HepG2 (cell line): ENCODE data around the gene FBXO41. TPM values are rescaled to one million over a fixed set of nuclear protein-coding genes. Genes with fewer than 3 reads are reported as not detected.

Experiments used
- CENPBD1 ChIP-seq: sonication (generic); formaldehyde crosslinking; IDR thresholded peaks from 2 replicates; pipeline ENCODE4 v1.8.0; 2022; ENCODE audit warnings: missing genetic modification reagents, low read depth, mild to moderate bottlenecking, borderline replicate concordance
- GTF3A ChIP-seq: sonication (generic); formaldehyde crosslinking; conservative IDR thresholded peaks from 2 replicates; pipeline ENCODE4 v1.4.0; 2020; ENCODE audit warnings: mild to moderate bottlenecking, missing genetic modification reagents
- HNRNPK ChIP-seq: fragments of 200-400 bp; formaldehyde crosslinking; IDR thresholded peaks from 2 replicates; pipeline ENCODE4 v1.6.1; 2018; ENCODE audit warnings: low read length, low read depth, moderate library complexity, mild to moderate bottlenecking; ENCODE audit not compliant: poor library complexity, severe bottlenecking
- NPAS2 ChIP-seq: sonication (generic); formaldehyde crosslinking; IDR thresholded peaks from 2 replicates; pipeline ENCODE4 v1.8.0; 2022; ENCODE audit warnings: mild to moderate bottlenecking, missing genetic modification reagents, borderline replicate concordance
- REPIN1 ChIP-seq: sonication (generic); formaldehyde crosslinking; IDR thresholded peaks from 2 replicates; pipeline ENCODE4 v1.8.0; 2022; ENCODE audit warnings: missing genetic modification reagents, low read depth, mild to moderate bottlenecking, borderline replicate concordance
- SCMH1 ChIP-seq: sonication (generic); formaldehyde crosslinking; IDR thresholded peaks from 2 replicates; pipeline ENCODE4 v1.9.0; 2021; ENCODE audit warnings: missing genetic modification reagents, mild to moderate bottlenecking, borderline replicate concordance
- STAT5B ChIP-seq: sonication (generic); formaldehyde crosslinking; IDR thresholded peaks from 2 replicates; pipeline ENCODE4 v1.4.0; 2020; ENCODE audit warnings: missing genetic modification reagents
- TCF12 ChIP-seq, 2 experiments: fragments of 450-650 bp in 1 of 2; sonication (generic) in 1 of 2; formaldehyde crosslinking in 1 of 2; IDR thresholded peaks; 2 replicates each; pipeline versions ENCODE4 v1.6.1 to v1.8.0; 2017 to 2022; ENCODE audit warnings: antibody characterized with exemption in 1 of 2, mild to moderate bottlenecking in 1 of 2, missing genetic modification reagents in 1 of 2, moderate library complexity in 1 of 2
- ZNF143 ChIP-seq: sonication (generic); formaldehyde crosslinking; IDR thresholded peaks from 2 replicates; pipeline ENCODE4 v1.4.0; 2020; ENCODE audit warnings: missing genetic modification reagents
- ZNF224 ChIP-seq: sonication (generic); formaldehyde crosslinking; IDR thresholded peaks from 2 replicates; pipeline ENCODE4 v1.5.0; 2020; ENCODE audit warnings: mild to moderate bottlenecking, missing genetic modification reagents
- ZNF343 ChIP-seq: sonication (generic); formaldehyde crosslinking; IDR thresholded peaks from 2 replicates; pipeline ENCODE4 v1.4.0; 2020; ENCODE audit warnings: mild to moderate bottlenecking, missing genetic modification reagents
- ZNF549 ChIP-seq: sonication (generic); formaldehyde crosslinking; IDR thresholded peaks from 2 replicates; pipeline ENCODE4 v1.5.0; 2020; ENCODE audit warnings: missing genetic modification reagents
- ZNF709 ChIP-seq: sonication (generic); formaldehyde crosslinking; IDR thresholded peaks from 2 replicates; pipeline ENCODE4 v1.5.0; 2020; ENCODE audit warnings: mild to moderate bottlenecking, missing genetic modification reagents
- ZSCAN20 ChIP-seq: sonication (generic); formaldehyde crosslinking; IDR thresholded peaks from 2 replicates; pipeline ENCODE4 v1.4.0; 2020; ENCODE audit warnings: missing genetic modification reagents, mild to moderate bottlenecking, borderline replicate concordance
- ZXDC ChIP-seq: sonication (generic); formaldehyde crosslinking; IDR thresholded peaks from 2 replicates; pipeline ENCODE4 v1.5.0; 2020; ENCODE audit warnings: mild to moderate bottlenecking, missing genetic modification reagents
- polyA plus RNA-seq, 8 experiments: library from polyadenylated mRNA; depleted of rRNA in 3 of 8; stranded (reverse) in 7 of 8; unstranded in 1 of 8; fragments of >200 nt; fragmentation: Illumina TruSeq in 4 of 8; extraction: Trizol in 4 of 8; gene quantifications; 2 replicates each; pipeline versions ENCODE4 v1.2.1 to v1.2.3, GENCODE V29; 2011 to 2016; ENCODE audit warnings: low read depth in 4 of 8, missing spikeins in 1 of 8, mixed read lengths in 1 of 8; ENCODE audit not compliant: insufficient read depth in 1 of 8
- total RNA-seq, 5 experiments: library from RNA; depleted of rRNA; stranded (reverse); fragments of >200 nt; fragmentation: Illumina TruSeq; extraction: Trizol; gene quantifications; 2 replicates each; pipeline ENCODE4 v1.2.3, GENCODE V29; 2016; ENCODE audit warnings: low read depth in 1 of 5
- TF ChIP-seq, protein P1 (sequence below): sonication (generic); formaldehyde crosslinking; IDR thresholded peaks from 2 replicates; pipeline ENCODE4 v1.4.0; 2020; ENCODE audit warnings: mild to moderate bottlenecking, missing genetic modification reagents

The FBXO41 gene
- total and polyA plus RNA-seq, 2 of the 13 experiments (the other 11 are each of a cell fraction or from before 2014, with no cell fraction given), result 4.2 to 10.3 TPM

DNA sequence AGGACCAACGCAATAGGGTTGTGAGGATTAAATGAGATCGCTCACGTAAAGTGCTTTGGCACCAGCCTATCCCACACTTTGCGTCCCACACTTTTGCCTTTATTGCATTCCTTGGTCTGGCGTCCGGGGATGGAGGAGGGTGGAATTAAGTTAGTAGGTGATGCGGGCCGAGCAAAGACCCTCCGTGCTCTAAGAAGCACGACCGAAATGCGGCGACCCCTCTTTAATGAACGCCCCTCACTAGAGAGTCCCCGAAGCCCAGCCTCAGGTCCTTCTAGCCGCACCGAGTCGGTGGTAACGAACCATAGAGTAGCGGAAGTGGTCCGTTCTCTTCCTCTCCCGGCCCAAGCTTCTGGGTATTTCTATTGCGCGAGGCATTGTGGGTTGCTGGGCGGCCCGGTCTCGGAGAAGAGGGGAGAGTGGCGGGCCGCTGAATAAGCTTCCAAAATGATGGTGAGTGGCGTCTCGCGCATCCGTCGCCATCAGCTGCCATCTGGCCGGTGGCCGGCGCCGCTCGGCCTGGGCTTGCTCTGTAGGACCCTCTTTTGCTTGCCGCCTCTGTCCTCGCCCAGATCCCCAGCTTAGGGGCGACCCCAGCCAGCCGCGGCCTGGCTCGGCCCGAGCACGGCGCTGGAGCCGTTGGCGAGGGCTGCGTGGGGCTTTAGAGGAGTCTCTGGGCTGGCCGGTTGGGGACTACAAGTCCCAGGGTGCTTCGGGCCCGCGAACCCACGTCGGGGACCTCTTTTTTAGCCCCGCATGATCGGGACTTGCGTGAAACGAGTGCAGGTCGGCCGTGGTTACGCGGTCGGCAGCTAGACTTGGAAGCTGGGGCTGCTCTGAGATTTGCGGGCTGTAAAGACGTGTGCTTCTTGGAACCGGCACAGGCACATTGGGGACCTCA is 50.1 kb downstream of the FBXO41 start, which contains the start of gene CCT7 (continued):
- TF ChIP-seq, protein P1, sequence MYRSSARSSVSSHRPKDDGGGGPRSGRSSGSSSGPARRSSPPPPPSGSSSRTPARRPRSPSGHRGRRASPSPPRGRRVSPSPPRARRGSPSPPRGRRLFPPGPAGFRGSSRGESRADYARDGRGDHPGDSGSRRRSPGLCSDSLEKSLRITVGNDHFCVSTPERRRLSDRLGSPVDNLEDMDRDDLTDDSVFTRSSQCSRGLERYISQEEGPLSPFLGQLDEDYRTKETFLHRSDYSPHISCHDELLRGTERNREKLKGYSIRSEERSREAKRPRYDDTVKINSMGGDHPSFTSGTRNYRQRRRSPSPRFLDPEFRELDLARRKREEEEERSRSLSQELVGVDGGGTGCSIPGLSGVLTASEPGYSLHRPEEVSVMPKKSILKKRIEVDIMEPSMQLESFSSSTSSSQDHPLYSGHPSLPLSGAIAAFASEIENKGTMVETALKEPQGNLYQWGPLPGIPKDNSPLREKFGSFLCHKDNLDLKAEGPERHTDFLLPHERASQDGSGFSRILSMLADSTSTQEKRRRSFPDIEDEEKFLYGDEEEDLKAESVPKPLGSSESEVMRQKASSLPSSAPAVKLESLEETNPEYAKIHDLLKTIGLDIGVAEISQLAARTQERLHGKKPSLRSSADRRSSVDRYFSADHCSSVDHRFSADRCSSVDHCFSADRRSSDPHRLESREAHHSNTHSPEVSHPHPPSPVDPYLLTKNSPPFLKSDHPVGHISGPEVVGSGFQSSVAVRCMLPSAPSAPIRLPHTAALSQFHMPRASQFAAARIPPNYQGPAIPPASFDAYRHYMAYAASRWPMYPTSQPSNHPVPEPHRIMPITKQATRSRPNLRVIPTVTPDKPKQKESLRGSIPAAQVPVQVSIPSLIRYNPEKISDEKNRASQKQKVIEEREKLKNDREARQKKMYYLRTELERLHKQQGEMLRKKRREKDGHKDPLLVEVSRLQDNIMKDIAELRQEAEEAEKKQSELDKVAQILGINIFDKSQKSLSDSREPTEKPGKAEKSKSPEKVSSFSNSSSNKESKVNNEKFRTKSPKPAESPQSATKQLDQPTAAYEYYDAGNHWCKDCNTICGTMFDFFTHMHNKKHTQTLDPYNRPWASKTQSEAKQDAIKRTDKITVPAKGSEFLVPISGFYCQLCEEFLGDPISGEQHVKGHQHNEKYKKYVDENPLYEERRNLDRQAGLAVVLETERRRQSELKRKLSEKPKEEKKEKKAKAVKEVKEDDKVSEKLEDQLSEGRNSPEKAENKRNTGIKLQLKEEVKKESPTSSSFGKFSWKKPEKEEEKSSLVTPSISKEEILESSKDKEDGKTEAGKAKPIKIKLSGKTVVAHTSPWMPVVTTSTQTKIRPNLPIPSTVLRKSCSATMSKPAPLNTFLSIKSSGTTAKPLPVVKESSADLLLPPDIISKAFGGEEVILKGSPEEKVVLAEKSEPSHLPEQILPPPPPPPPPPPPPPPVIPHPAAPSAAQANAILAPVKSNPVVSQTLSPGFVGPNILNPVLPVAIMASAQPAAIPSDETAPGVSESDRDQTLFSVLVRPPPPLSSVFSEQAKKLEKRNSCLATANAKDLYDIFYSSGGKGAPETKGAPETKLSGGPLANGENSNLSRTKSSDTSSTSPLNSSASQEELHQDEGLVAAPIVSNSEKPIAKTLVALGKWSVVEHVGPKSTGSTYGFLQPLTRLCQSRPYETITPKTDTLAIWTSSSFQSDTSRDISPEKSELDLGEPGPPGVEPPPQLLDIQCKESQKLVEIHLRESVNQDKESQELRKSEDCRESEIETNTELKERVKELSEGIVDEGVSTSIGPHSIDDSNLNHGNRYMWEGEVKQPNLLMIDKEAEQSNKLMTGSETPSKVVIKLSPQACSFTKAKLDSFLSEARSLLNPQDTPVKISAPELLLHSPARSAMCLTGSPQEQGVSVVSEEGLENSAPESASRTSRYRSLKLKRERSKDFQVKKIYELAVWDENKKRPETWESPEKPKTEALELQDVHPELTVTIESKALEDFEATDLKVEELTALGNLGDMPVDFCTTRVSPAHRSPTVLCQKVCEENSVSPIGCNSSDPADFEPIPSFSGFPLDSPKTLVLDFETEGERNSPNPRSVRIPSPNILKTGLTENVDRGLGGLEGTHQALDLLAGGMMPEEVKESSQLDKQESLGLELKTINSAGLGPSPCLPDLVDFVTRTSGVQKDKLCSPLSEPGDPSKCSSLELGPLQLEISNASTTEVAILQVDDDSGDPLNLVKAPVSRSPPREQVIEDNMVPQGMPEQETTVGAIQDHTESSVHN, result peak; percentile 88; the same call in 1 of the 2 replicates
- TF ChIP-seq ZNF143 (CRISPR knock-in tag), result peak; percentile 93
- TF ChIP-seq STAT5B (CRISPR knock-in tag), result no peak; the same call in 1 of the 2 replicates
- TF ChIP-seq ZNF224, result no peak; the same call in 1 of the 2 replicates
- TF ChIP-seq ZSCAN20, result 0 out of 2 replicates have a peak, but pooled peaks have one; percentile 90
- TF ChIP-seq ZXDC, result peak; percentile 97
- TF ChIP-seq GTF3A (CRISPR knock-in tag), result peak; percentile 36; the same call in 1 of the 2 replicates
- peak; percentile 84; the same call in 1 of the 2 replicates for TF ChIP-seq ZNF343 (CRISPR knock-in tag)
- no peak for TF ChIP-seq SCMH1 (CRISPR knock-in tag)
- no peak for TF ChIP-seq TCF12 (IDR thresholded peaks at IDR 0.05)
- TF ChIP-seq TCF12 (CRISPR knock-in tag; IDR thresholded peaks at IDR 0.05), result no peak
- no peak for TF ChIP-seq HNRNPK
- TF ChIP-seq CENPBD1 (CRISPR knock-in tag), result no peak
- peak; percentile 91; the same call in 1 of the 2 replicates for TF ChIP-seq ZNF709 (CRISPR knock-in tag)
- TF ChIP-seq REPIN1, result peak; percentile 78
- TF ChIP-seq ZNF549 (CRISPR knock-in tag), result no peak; the same call in 1 of the 2 replicates
- TF ChIP-seq NPAS2 (CRISPR knock-in tag), result no peak
